ENCODE measurements around the gene DNAJC17.

Gene DNAJC17

DNA sequence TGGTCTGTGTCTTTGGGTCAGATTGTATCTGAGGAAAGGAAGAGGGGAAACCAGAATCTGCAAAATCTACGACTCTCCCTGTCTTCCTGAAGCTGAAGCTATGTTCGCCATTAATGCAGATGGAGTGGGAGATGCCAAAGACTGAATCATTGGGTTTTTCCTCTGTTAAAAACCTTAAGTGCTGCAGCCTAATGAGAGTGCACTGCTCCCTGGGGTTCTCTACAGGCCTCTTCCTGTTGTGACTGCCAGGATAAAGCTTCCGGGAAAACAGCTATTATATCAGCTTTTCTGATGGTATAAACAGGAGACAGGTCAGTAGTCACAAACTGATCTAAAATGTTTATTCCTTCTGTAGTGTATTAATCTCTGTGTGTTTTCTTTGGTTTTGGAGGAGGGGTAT, 76.2 kb downstream of the DNAJC17 start:
- no peak for DNase-seq

DNA sequence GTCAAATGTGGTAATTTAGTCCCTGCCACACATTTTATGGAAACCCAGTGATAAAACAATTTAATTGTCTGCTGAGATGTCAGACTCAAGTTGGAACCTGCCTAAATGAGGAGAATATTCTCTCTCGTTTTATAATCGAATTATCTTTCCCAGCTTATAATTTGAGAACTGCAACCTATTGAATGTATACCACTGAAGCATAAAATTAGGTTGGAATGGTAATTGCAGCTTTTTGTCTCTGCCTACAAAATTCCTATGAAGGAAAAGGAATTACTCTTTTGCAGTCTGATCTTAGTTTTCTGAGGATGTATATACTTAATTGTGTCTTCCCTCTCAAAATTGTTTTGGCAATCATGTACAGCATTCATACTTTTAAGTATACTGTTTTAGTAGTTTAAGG, 83.4 kb downstream of the DNAJC17 start:
- DNase-seq: no peak

DNA sequence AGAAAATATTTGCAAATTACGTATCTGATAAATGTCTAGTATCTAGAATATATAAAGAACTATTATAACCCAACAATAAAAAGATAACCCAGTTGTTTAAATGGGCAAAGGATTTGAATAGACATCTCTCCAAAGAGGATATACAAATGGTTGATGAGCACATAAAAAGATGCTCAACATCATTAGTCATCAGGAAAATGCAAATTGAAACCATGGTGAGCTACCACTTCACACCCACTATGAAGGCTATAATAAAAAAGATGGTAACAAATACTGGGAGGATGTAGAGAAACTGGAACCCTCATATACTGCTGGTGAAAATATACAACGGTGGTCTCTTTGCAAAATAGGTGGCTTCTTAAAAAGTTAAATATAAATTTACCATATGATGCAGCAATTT, 84.3 kb downstream of the DNAJC17 start:
- no peak for DNase-seq

DNA sequence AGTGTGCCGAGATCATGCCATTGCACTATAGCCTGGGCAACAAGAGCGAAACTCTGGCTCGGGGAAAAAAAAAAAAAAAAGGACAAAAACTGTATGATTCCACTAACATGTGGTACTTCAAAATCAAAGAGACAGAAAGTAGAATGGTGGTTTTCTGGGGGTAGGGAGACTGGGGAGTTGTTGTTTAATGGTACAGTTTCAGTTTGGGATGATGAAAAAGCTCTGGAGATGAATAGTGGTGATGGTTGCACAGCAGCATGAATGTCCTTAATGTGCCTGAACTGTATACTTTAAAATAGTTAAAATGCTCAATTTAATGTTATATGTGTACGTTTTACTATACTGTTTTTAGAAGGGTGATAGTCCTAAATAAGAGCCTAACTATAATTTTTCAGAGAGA, 84.9 kb downstream of the DNAJC17 start:
- DNase-seq: no peak

DNA sequence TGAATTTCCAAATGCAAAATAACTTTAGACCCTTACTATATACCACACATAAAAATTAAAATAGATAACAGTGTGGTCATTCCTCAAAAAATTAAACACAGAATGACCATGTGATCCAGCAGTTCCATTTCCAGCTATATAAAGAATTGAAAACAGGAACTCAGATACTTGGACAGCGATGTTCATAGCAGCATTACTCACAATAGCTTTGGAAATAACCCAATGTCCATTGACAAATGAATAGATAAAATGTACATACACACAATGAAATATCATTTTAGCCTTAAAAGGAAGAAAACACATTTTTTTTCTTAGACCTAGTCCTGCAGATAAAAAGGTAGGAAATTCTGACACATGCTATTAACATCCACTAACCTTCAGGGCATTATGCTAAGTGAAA, 85.6 kb downstream of the DNAJC17 start:
- DNase-seq: no peak

DNA sequence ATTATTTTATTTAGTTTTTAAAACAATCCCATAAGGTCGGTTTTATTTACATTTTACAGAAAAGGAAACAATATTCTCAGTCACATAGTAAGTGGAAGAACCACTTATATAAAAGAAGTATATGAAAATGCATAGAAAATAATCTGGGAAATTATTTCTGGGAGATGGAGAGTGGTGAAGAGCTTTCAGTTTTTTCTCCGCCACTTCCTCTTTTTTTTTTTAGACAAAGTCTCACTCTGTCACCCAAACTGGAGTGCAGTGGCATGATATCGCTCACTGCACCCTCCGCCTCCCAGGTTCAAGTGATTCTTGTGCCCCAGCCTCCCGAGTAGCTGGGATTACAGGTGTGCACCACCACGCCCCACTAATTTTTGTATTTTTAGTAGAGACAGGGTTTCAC, 91.1 kb downstream of the DNAJC17 start:
- DNase-seq: no peak
